H9 (cell line): ENCODE data around the gene ARHGEF35. TPM values are rescaled to one million over a fixed set of nuclear protein-coding genes. Genes with fewer than 3 reads are reported as not detected.
"Not testable (repeated sequence)": the region's sequence is repeated elsewhere in the genome, so short reads cannot be mapped to it uniquely, and the experiment has no call there.

Experiments
- DNase-seq: peaks from one replicate; pipeline ENCODE4 v3.0.0-alpha.2; 2017
- H2AFZ ChIP-seq: one replicate; pipeline ENCODE4 v1.6.1; 2013; ENCODE audit warnings: mild to moderate bottlenecking, low read length, control low read depth, moderate library complexity
- H2AK5ac ChIP-seq: 2 replicates; pipeline ENCODE4 v1.6.1; 2013; ENCODE audit warnings: low read length, control low read depth, mixed read lengths; ENCODE audit not compliant: insufficient read length
- H2BK120ac ChIP-seq: one replicate; pipeline ENCODE4 v1.6.1; 2013; ENCODE audit warnings: low read depth, mild to moderate bottlenecking, low read length, control low read depth, inconsistent platforms; ENCODE audit not compliant: poor library complexity, severe bottlenecking
- H2BK12ac ChIP-seq: 2 replicates; pipeline ENCODE4 v1.6.1; 2013; ENCODE audit warnings: low read length, control low read depth, mixed read lengths, low read depth; ENCODE audit not compliant: insufficient read length
- H2BK15ac ChIP-seq: 2 replicates; pipeline ENCODE4 v1.6.1; 2013; ENCODE audit warnings: low read depth, low read length, control low read depth
- H2BK20ac ChIP-seq: one replicate; pipeline ENCODE4 v1.6.1; 2013; ENCODE audit warnings: low read depth, mild to moderate bottlenecking, low read length, control low read depth, inconsistent platforms; ENCODE audit not compliant: poor library complexity, severe bottlenecking
- H2BK5ac ChIP-seq: 2 replicates; pipeline ENCODE4 v1.6.1; 2013; ENCODE audit warnings: low read length, control low read depth, mixed read lengths; ENCODE audit not compliant: insufficient read length
- H3K14ac ChIP-seq: 2 replicates; pipeline ENCODE4 v1.6.1; 2013; ENCODE audit warnings: low read length, control low read depth; ENCODE audit not compliant: insufficient read depth
- H3K18ac ChIP-seq: 2 replicates; pipeline ENCODE4 v1.6.1; 2013; ENCODE audit warnings: low read depth, mild to moderate bottlenecking, mixed read lengths, low read length, control low read depth; ENCODE audit not compliant: insufficient read length
- H3K23ac ChIP-seq: 2 replicates; pipeline ENCODE4 v1.6.1; 2013; ENCODE audit warnings: low read length, control low read depth, mixed read lengths, low read depth; ENCODE audit not compliant: insufficient read length
- H3K23me2 ChIP-seq: 2 replicates; pipeline ENCODE4 v1.6.1; 2013; ENCODE audit warnings: low read depth, mild to moderate bottlenecking, mixed read lengths, low read length, control low read depth; ENCODE audit not compliant: insufficient read length, poor library complexity, severe bottlenecking
- H3K27ac ChIP-seq: 2 replicates; pipeline ENCODE4 v1.5.1; 2013; ENCODE audit warnings: low read length, control low read depth, mixed read lengths, low read depth; ENCODE audit not compliant: insufficient read length
- H3K27me3 ChIP-seq: 2 replicates; pipeline ENCODE4 v1.6.1; 2013; ENCODE audit warnings: low read length, control low read depth, inconsistent platforms; ENCODE audit not compliant: insufficient read depth
- H3K4ac ChIP-seq: 2 replicates; pipeline ENCODE4 v1.6.1; 2013; ENCODE audit warnings: low read depth, mild to moderate bottlenecking, control low read depth, inconsistent platforms, low read length, moderate library complexity
- H3K4me1 ChIP-seq: 2 replicates; pipeline ENCODE4 v1.6.1; 2013; ENCODE audit warnings: low read length, control low read depth, inconsistent platforms; ENCODE audit not compliant: insufficient read depth
- H3K4me2 ChIP-seq: 2 replicates; pipeline ENCODE4 v1.6.1; 2013; ENCODE audit warnings: low read length, control low read depth, mixed read lengths; ENCODE audit not compliant: insufficient read length, insufficient read depth
- H3K56ac ChIP-seq: 2 replicates; pipeline ENCODE4 v1.6.1; 2013; ENCODE audit warnings: low read depth, mild to moderate bottlenecking, mixed read lengths, low read length, control low read depth; ENCODE audit not compliant: insufficient read length
- H3K79me1 ChIP-seq: 2 replicates; pipeline ENCODE4 v1.6.1; 2013; ENCODE audit warnings: low read depth, mild to moderate bottlenecking, moderate library complexity, low read length, control low read depth, inconsistent platforms; ENCODE audit not compliant: insufficient read depth, poor library complexity, severe bottlenecking
- H3K79me2 ChIP-seq: 2 replicates; pipeline ENCODE4 v1.6.1; 2013; ENCODE audit warnings: low read length, control low read depth, inconsistent platforms; ENCODE audit not compliant: insufficient read depth
- H3K9ac ChIP-seq: 2 replicates; pipeline ENCODE4 v1.6.1; 2013; ENCODE audit warnings: low read length, control low read depth, mixed read lengths; ENCODE audit not compliant: insufficient read length; ENCODE audit errors: extremely low read depth
- H3K9me3 ChIP-seq: one replicate; pipeline ENCODE4 v1.6.1; 2013; ENCODE audit warnings: low read depth, low read length, inconsistent platforms; ENCODE audit not compliant: control insufficient read depth
- H3T11ph ChIP-seq: one replicate; pipeline ENCODE4 v1.6.1; 2013; ENCODE audit warnings: mild to moderate bottlenecking, low read length, control low read depth, inconsistent platforms
- H4K20me1 ChIP-seq: one replicate; pipeline ENCODE4 v1.6.1; 2013; ENCODE audit not compliant: control insufficient read depth, insufficient read length, insufficient read depth
- H4K5ac ChIP-seq: 2 replicates; pipeline ENCODE4 v1.6.1; 2013; ENCODE audit warnings: low read depth, mild to moderate bottlenecking, mixed read lengths, low read length, control low read depth; ENCODE audit not compliant: insufficient read length
- H4K8ac ChIP-seq: replicated peaks from 2 replicates; pipeline ENCODE4 v1.6.1; 2013; ENCODE audit warnings: low read length, control low read depth, mixed read lengths, low read depth; ENCODE audit not compliant: insufficient read length
- H4K91ac ChIP-seq: 2 replicates; pipeline ENCODE4 v1.6.1; 2013; ENCODE audit warnings: low read depth, mild to moderate bottlenecking, moderate library complexity, mixed read lengths, low read length, control low read depth; ENCODE audit not compliant: insufficient read length
- H3K27ac Mint-ChIP-seq, 3 experiments: 2 replicates in 2 of 3; 3 replicates in 1 of 3; pipeline ENCODE4 v1.8.0; 2020 to 2021; ENCODE audit warnings: mixed read lengths in 3 of 3, mild to moderate bottlenecking in 1 of 3, moderate library complexity in 1 of 3
- H3K27me3 Mint-ChIP-seq: 2 replicates; pipeline ENCODE4 v1.8.0; 2021; ENCODE audit warnings: low read depth, mild to moderate bottlenecking, moderate library complexity, mixed read lengths
- H3K36me3 Mint-ChIP-seq, 3 experiments: 2 replicates in 2 of 3; 3 replicates in 1 of 3; pipeline ENCODE4 v1.8.0; 2020 to 2021; ENCODE audit warnings: low read depth in 3 of 3, mixed read lengths in 3 of 3; ENCODE audit not compliant: insufficient read depth in 1 of 3
- H3K4me1 Mint-ChIP-seq, 2 experiments: 2 replicates each; pipeline ENCODE4 v1.8.0; 2020; ENCODE audit warnings: mixed read lengths in 2 of 2
- H3K4me3 Mint-ChIP-seq, 2 experiments: 2 replicates in 1 of 2; 3 replicates in 1 of 2; pipeline ENCODE4 v1.8.0; 2020 to 2021; ENCODE audit warnings: mild to moderate bottlenecking in 2 of 2, mixed read lengths in 2 of 2, moderate library complexity in 1 of 2
- H3K9me3 Mint-ChIP-seq, 2 experiments: 2 replicates in 1 of 2; 3 replicates in 1 of 2; pipeline ENCODE4 v1.8.0; 2020; ENCODE audit warnings: mild to moderate bottlenecking in 2 of 2, mixed read lengths in 2 of 2, moderate library complexity in 1 of 2
- WGBS: extraction: QIAGEN DNeasy Blood & Tissue Kit; methylation state at CpG from one replicate; pipeline ENCODE4 v1.1.7; 2013; ENCODE audit warnings: missing lambda C conversion rate, low lambda C conversion rate, mixed read lengths; ENCODE audit not compliant: insufficient read length; ENCODE audit errors: extremely low coverage; 5-methylcytosine and 5-hydroxymethylcytosine counted together
- total RNA-seq: library from RNA; stranded (reverse); gene quantifications from 2 replicates; pipeline ENCODE4 v1.2.1, GENCODE V29; 2021

The ARHGEF35 gene
- total RNA-seq, 1 experiment from 2014 or later: 18.6 TPM

DNA sequence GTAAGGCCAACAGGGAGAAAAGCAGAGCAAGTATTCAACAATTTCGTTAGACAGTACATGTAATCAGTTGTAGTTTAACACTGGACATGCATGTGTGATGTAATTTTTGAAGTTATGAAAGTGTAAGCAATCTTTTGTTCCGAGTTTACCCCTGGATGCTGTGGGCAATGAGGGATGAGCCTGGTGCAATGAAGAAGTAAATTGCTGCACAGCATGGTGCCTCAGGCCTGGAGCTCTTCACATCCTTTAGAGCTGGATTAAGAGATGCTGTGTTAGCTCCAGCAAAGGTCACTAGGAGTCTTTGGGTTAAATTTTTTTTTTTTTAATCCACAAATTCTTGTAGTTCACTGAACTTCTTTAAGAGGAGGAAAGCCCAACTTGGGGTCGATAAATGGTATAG lies 7.5 kb upstream of the ARHGEF35 start:
- H2AK5ac ChIP-seq, H3K14ac ChIP-seq, H2BK20ac ChIP-seq, H2BK5ac ChIP-seq, DNase-seq, H3K9me3 ChIP-seq, H3K18ac ChIP-seq, H3K9me3 Mint-ChIP-seq, H2BK12ac ChIP-seq, H3K79me1 ChIP-seq, H3K4me1 ChIP-seq, H3K9ac ChIP-seq, H3K27ac Mint-ChIP-seq, H3K4me2 ChIP-seq, H3K4me3 Mint-ChIP-seq, H4K20me1 ChIP-seq, H3K56ac ChIP-seq, H2AFZ ChIP-seq, H3K4me1 Mint-ChIP-seq, H3T11ph ChIP-seq, H4K5ac ChIP-seq, H2BK15ac ChIP-seq, H3K23me2 ChIP-seq, H3K4ac ChIP-seq, H2BK120ac ChIP-seq, H3K79me2 ChIP-seq, H3K36me3 Mint-ChIP-seq, H3K23ac ChIP-seq, H3K27me3 ChIP-seq, H3K27ac ChIP-seq, H3K27me3 Mint-ChIP-seq, H4K8ac ChIP-seq, H4K91ac ChIP-seq: not testable (repeated sequence)
- WGBS: no CpG with 5 or more reads among the region's 3 CpGs

DNA sequence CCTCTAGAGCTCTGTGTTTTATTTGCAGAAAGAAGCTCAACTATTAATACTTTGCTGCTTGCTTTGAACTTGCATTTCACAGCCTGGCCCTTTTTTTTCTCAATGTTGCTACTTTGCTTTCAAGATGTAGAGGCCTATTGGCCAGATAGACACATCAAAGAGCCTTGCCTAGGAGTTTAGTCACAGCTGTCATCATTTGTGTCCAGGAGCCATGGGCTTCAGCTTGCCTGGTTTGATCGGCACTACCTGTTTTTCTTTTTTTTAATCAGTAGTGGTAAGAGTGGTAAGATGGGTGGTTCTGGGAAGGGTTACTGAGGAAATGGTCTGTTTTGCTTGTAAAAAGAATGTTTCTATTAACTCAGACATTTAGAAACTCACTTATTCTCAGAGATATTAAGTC lies 6.3 kb upstream of the ARHGEF35 start:
- H2BK5ac ChIP-seq, H3K4me1 ChIP-seq, H3K4ac ChIP-seq, H3K27me3 Mint-ChIP-seq, H3K36me3 Mint-ChIP-seq, H2BK120ac ChIP-seq, H3K27ac ChIP-seq, H4K8ac ChIP-seq, H3K27me3 ChIP-seq, H3K27ac Mint-ChIP-seq, H2BK12ac ChIP-seq, H3K18ac ChIP-seq, H3K9me3 Mint-ChIP-seq, H3K56ac ChIP-seq, H3K79me1 ChIP-seq, DNase-seq, H3K4me1 Mint-ChIP-seq, H4K20me1 ChIP-seq, H3K14ac ChIP-seq, H3T11ph ChIP-seq, H4K91ac ChIP-seq, H3K79me2 ChIP-seq, H3K9ac ChIP-seq, H2AFZ ChIP-seq, H2BK15ac ChIP-seq, H2BK20ac ChIP-seq, H3K23me2 ChIP-seq, H3K4me2 ChIP-seq, H3K23ac ChIP-seq, H4K5ac ChIP-seq, H3K9me3 ChIP-seq, H3K4me3 Mint-ChIP-seq, H2AK5ac ChIP-seq: not testable (repeated sequence)
- WGBS: no CpG with 5 or more reads among the region's 1 CpG
